ENCODE data around the gene LHX5.

Gene LHX5

GRCh38 chr12:113478351-113479011 is 6.8 kb upstream of the LHX5 start:
- Histone ChIP-seq H3K27ac (no peak overlapping the region), H3K4me3 (no peak overlapping the region)

DNA sequence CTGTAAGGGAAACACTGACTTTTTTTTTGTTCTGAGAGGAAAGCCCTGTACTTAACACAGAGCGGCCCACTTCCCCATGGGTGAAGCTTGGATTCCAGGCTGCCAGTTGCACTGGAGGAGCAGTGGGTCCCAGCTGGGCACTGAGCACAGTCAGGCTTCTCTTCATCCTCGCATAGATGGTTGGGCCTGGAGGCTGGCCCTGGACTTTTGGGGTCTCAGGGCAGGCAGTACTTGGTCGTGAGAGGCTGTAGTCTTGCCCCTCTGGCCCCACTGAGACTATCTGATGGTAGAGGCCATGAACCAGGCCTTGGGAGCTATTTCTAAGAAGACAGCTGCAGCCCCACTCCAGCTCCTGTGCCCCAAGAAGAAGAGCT is 6.2 kb upstream of the LHX5 start:
- Histone ChIP-seq H3K4me3 (no peak overlapping the region), H3K27ac (no peak overlapping the region)

GRCh38 chr12:113477171-113477841 is 5.6 kb upstream of the LHX5 start:
- Histone ChIP-seq H3K27ac (no peak overlapping the region), H3K4me3 (no peak overlapping the region)

DNA sequence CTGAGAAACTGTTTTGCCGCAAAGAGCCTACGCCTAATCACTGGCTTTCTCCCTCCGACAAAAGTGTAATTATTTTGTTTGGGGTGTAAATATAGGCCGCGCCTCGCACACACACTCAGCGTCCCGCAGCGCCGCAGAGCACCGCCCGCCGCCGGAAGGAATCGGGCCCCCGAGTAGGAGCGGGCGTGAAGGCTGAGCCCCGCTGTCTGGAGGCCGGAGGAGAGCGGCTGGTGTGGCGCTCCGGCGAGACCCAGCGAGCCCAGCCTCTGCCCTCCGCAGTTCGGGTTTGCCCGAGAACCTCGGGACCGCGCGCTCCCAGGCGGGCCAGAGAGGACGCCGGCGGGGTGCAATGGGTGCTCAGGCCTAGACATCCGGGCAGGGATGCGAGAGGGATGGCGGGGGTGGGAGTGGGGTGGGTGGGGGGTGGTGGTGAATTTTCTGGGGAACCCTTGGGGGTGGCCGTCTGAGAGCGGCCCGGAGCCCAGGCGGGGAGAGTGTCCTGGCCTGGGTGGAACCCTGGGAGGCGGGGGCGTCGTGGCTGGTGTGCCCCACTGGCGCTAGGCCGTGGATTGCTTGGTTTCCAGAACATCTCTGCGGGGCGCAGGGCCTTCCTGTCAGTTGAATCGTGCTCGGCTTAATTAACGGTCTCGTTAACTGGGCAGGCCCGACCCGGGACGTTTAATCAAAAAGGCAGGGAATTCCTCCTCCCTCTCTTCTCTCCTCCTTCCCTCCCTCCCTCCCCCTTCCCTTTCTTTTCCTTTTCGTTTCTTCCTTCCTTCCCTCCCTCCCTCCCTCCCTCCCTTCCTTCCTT is 4.7 kb upstream of the LHX5 start:
- Histone ChIP-seq H3K27ac (no peak overlapping the region), H3K4me3 (no peak overlapping the region)

- Histone ChIP-seq H3K4me3 (no peak overlapping the region), H3K27ac (no peak overlapping the region)
Measured at GRCh38 chr12:113475451-113476175, 3.9 kb upstream of the LHX5 start.

DNA sequence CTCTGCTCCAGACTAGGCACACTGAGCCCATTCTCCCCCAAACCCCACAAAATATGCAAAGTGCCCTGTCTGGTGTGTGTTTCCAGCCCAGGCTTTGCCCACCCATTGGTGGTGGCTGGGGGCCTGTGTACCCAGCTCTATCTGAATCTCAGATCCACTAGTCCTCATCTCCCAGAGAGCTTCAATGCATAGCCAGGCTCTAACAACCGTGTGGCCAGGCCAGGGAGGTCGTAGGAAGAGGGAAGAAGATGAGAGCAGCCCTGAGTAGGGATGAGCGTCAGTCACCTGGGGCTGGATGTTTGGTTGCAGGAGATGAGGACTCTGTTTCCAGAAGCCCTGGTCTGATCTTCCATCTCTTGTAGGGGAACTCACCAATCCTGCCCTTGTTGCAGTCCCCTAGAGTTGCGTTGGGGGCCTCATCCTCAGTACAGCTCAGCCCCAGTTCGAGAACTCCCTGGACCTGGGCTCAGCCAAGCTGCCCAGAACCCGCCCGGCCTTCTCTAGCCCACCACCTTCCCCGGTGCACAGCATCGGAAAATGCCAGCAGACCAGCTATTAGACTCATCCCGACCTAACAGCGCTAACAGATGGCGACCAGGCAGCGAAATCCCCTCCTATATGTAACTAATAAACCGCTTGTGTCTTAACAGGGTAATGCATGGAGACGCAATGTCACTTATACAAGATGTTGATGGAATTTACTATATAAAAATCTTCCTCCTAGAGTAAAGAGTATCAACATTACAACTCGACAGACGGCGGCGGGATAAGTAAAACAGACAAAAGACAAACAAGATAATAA is 3.2 kb upstream of the LHX5 start:
- Histone ChIP-seq H3K27ac (no peak overlapping the region), H3K4me3 (no peak overlapping the region)

DNA sequence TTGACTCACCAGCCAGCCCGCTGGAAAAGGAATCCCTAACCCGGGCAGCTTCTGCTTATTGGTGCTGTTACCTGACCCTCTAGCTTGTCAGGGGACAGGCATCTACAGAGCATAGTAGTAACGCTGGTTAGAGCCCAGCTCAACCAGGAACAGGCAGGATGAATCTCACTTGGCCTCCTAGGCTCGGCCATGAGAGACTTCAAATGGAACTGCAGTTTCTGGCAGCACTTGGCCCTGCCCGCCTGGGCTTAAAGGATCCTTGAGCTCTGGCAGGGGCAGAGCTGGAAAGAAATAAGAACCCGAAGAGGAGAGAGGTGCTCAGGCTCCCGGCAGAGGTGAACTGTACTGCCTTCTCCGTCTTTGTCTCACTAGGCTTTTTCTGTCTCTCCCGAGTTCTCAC is 2.3 kb upstream of the LHX5 start:
- no peak overlapping the region for H3K27ac ChIP-seq
- H3K4me3 ChIP-seq, result no peak overlapping the region

DNA sequence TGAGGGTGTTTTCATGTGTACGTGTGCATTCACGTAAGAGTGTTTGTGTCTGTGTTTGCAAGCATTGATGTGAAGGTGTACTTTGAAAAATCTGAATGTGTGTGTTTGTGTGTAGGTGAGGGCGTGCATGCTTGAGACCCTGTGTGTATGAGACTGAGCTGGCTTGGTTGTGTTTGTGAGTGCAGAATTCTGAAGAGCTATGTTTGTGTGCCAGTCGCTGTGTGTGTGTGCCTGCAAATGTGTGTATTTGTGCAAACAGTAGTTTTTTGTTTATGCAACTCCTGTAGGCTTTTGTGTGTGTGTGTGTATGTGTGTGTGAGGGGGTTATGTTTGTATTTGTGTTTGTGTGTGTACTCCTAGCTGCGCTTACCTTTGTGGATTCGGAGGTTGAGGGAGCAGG is 1.7 kb upstream of the LHX5 start:
- Histone ChIP-seq H3K4me3 (no peak overlapping the region), H3K27ac (no peak overlapping the region)

DNA sequence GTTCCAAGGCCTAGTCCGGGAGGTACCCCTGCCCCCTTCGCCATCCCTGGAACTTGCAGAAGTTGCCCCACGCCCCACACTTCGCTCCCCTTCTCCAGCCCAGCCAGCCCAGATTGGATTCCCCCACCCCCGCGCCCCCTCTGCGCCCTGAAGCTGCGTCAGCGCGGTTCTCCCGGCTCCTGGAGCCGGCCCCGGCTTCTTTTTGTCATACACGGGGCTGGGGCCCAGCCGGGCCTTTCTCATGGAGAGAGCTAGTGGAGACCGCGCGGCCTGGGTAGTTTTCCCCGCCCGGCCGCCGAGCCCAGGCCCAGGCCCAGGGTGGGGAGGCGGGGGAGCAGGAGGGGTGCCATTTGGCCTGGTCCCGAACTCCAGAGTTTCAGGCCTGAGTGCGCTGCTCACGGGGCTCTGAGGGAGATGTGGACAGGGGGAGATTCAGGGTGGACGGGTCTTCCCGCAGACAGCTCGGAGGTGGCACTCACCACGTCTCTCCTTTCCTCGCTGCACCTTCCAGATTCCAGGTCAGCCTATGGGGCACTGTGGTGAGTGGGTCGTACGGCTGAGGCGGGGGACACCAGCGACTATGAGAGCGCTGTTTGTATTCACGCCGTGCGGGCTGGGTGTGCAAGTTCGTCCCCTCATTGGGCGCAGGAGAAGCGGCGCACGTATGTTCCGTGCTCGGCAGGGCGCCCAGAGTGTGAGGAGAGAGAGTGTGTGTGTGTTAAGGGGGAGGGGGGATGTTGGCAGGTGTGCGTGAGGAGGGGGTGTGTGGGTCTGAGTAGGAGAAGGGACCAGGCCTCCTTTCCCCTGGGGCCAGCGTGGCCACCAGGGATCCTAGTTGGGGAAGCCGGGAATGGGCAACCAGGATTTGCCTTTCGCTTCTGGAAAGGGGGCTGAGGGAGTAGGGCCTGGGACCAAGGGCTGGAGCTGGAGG is 785 bp upstream of the LHX5 start:
- Histone ChIP-seq H3K4me3 (no peak overlapping the region), H3K27ac (no peak overlapping the region)

- Histone ChIP-seq H3K27ac (no peak overlapping the region), H3K4me3 (no peak overlapping the region)
Measured at GRCh38 chr12:113470871-113471618, 626 bp downstream of the LHX5 start.

GRCh38 chr12:113469949-113470743 is 1.5 kb downstream of the LHX5 start:
- Histone ChIP-seq H3K27ac (no peak overlapping the region), H3K4me3 (no peak overlapping the region)

DNA sequence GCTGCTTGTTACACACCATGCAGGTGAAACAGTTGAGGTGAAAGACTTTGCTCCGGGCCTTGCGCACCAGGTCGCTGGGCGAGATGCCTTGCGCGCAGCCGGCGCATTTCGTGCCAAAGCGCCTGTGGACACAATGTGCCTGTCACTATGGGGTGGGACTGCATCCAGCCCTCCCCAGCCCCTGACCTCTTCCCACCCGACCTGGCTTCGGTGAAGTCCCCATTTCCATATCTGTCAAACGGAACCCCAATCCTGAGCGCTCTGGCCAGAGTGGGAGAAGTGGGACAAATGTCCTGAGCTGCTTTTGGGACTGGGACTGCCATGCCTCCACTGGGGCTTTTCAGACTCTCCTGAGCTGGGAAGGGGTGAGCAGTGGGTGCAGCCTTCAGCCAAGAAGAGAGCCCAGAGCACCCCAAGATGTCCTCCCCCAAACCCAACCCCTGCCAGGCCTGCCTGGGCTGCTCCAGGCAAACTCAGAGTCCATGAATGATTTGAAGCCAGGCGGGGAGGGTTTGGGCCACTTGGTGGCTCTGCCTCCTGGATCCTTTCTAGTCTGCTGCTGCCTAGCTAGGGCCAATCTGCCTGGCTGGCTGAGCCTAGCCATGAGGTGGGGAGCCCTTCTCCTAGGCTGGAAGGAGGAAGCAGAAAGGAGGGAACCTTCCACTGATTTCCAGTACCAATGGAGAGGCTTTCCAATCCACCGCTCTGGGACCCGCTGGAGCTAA is 2.3 kb downstream of the LHX5 start:
- H3K4me3 ChIP-seq, result no peak overlapping the region
- no peak overlapping the region for H3K27ac ChIP-seq

- H3K4me3 ChIP-seq, result peak overlapping the region in 1 of 7 experiments; percentile 31
- no peak overlapping the region for H3K27ac ChIP-seq
Measured at GRCh38 chr12:113468365-113469223, 3.1 kb downstream of the LHX5 start.

GRCh38 chr12:113467502-113468364 is 3.9 kb downstream of the LHX5 start:
- Histone ChIP-seq H3K4me3 (peak overlapping the region in 6 of 7 experiments; percentile 4 to 31 (median 14)), H3K27ac (no peak overlapping the region)

DNA sequence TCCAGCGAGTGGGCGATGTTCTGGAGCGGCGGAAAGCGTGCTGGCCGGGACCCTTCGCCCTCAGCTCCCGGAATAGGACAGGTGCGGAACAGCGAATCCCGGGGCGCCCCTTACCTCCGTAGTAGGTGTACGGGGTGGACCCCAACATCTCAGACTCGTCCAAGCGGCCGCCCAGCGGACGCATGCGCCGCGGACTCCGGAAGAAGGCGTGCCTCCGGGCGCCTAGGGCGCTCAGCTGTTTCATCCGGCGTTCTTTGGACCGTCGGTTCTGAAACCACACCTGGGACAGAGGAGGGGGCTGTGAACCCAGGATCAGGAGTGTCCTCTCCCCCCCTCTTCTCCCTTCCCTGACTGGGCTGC is 4.5 kb downstream of the LHX5 start:
- H3K4me3 ChIP-seq, result peak overlapping the region in 6 of 7 experiments; percentile 4 to 31 (median 14)
- H3K27ac ChIP-seq, result no peak overlapping the region
